NOMO-1 treated with dmso at 0.1 percent for 144 hours (cell line): ENCODE data around the gene ZNF524.

Experiments
- DNase-seq: peaks from one replicate; lab custom pipeline; 2025; ENCODE audit not compliant: unreplicated experiment; lab: John Stamatoyannopoulos, UW

Gene ZNF524

GRCh38 chr19:55652311-55653128, 52.4 kb downstream of the ZNF524 start:
- DNase-seq, result no peak
